ENCODE results near the gene DUOX1.

The DUOX1 gene

DNA sequence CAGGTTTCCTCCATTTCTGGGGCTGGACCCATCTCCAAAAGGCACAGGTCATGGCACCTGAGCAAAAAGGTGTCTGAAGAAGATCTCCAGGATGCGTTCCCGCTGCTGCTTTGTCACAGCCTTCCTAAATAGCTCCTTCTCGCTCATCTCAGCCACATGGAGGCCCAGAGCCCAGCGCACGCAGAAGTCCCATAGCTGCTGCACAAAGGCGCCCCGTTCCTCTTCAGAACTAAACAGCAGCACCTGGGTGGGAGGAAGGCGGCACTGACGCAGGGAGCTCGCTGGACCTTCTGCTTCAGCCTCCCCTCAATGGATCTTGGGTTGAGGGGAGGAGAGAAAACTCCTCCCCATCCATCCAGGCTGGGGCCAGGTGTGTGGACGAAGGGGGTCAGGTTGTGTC is 24.2 kb upstream of the DUOX1 start:
- no peak overlapping the region for H3K4me2 ChIP-seq (ENCODE audit: low read length)
- no peak overlapping the region for H2AFZ ChIP-seq
- no peak for TF ChIP-seq CTCF (IDR thresholded peaks at IDR 0.05)
- H3K36me3 ChIP-seq (ENCODE audit: control insufficient read depth, insufficient read depth, low read length), result no peaks in the 10 kb centered on the region
- H3K27ac ChIP-seq, result no peak overlapping the region
- no peak overlapping the region for H3K9ac ChIP-seq
- H3K4me1 ChIP-seq, result no peaks in the 10 kb centered on the region
- no peaks in the 10 kb centered on the region for H3K79me2 ChIP-seq
- H3K27me3 ChIP-seq (ENCODE audit: control insufficient read depth, insufficient read depth, low read length), result no peaks in the 10 kb centered on the region
- no peaks in the 10 kb centered on the region for H3K9me3 ChIP-seq (ENCODE audit: control insufficient read depth, low read length)
- H3K4me3 ChIP-seq (ENCODE audit: low read depth, low read length), result no peak overlapping the region

- Histone ChIP-seq H3K27ac (no peak overlapping the region), H3K4me3 (ENCODE audit: low read depth, low read length) (no peak overlapping the region), H3K9me3 (ENCODE audit: control insufficient read depth, low read length) (no peaks in the 10 kb centered on the region), H3K27me3 (ENCODE audit: control insufficient read depth, insufficient read depth, low read length) (no peaks in the 10 kb centered on the region), H3K4me1 (no peaks in the 10 kb centered on the region), H2AFZ (no peak overlapping the region), H3K4me2 (ENCODE audit: low read length) (no peak overlapping the region), H3K79me2 (no peaks in the 10 kb centered on the region), H3K36me3 (ENCODE audit: control insufficient read depth, insufficient read depth, low read length) (no peaks in the 10 kb centered on the region), H3K9ac (no peak overlapping the region)
- no peak for TF ChIP-seq CTCF (IDR thresholded peaks at IDR 0.05)
Observed at GRCh38 chr15:45106002-45106790, 23.6 kb upstream of the DUOX1 start.

- Histone ChIP-seq H3K4me3 (ENCODE audit: low read depth, low read length) (no peak overlapping the region), H3K9ac (no peak overlapping the region), H3K36me3 (ENCODE audit: control insufficient read depth, insufficient read depth, low read length) (no peaks in the 10 kb centered on the region), H3K9me3 (ENCODE audit: control insufficient read depth, low read length) (no peaks in the 10 kb centered on the region), H3K4me2 (ENCODE audit: low read length) (no peak overlapping the region), H3K27ac (no peak overlapping the region), H3K27me3 (ENCODE audit: control insufficient read depth, insufficient read depth, low read length) (no peaks in the 10 kb centered on the region), H2AFZ (no peak overlapping the region), H3K79me2 (no peaks in the 10 kb centered on the region), H3K4me1 (no peaks in the 10 kb centered on the region)
- TF ChIP-seq CTCF (IDR thresholded peaks at IDR 0.05), result no peak
Observed at GRCh38 chr15:45107941-45108630, 21.7 kb upstream of the DUOX1 start.

- TF ChIP-seq CTCF (IDR thresholded peaks at IDR 0.05), result no peak
Observed at GRCh38 chr15:45110256-45110820, 19.5 kb upstream of the DUOX1 start.

More at GRCh38 chr15:45110256-45110820, 19.5 kb upstream of the DUOX1 start:
- Histone ChIP-seq H3K27me3 (ENCODE audit: control insufficient read depth, insufficient read depth, low read length) (no peaks in the 10 kb centered on the region), H2AFZ (no peak overlapping the region), H3K36me3 (ENCODE audit: control insufficient read depth, insufficient read depth, low read length) (no peaks in the 10 kb centered on the region), H3K4me3 (ENCODE audit: low read depth, low read length) (no peak overlapping the region), H3K4me1 (no peaks in the 10 kb centered on the region), H3K4me2 (ENCODE audit: low read length) (no peak overlapping the region), H3K9ac (no peak overlapping the region), H3K9me3 (ENCODE audit: control insufficient read depth, low read length) (no peaks in the 10 kb centered on the region), H3K79me2 (no peaks in the 10 kb centered on the region), H3K27ac (no peak overlapping the region)

Data from parathyroid adenoma (tissue), 2 donors.